Measurements from ENCODE around the gene FAM222B.

FAM222B gene

DNA sequence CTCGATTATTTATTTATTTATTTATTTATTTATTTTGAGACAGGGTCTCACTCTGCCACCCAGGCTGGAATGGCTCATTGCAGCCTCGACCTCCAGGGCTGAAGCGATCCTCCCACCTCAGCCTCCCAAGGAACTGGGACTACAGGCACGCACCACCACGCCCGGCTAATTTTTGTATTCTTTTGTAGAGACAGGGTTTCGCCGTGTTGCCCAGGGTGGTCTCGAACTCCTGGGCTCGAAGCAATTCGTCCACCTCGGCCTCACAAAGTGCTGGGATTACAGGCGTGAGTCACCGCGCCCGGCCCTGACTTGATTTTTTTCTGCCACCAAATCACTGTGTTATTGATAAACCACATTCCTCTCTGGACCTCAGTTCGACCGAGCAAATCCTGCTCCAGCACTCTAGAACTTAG lies 123.6 kb downstream of the FAM222B start:
- Mint-ChIP-seq H3K4me1 (ENCODE audit: low read depth) (peaks cover 34% of the 10 kb centered on the region), H3K4me3 (peak overlapping the region; percentile 97), H3K27ac (peak overlapping the region; percentile 96), H3K36me3 (ENCODE audit: low read depth) (peaks cover 35% of the 10 kb centered on the region), H3K9me3 (no peaks in the 10 kb centered on the region), H3K27me3 (ENCODE audit: low read depth) (peaks cover 35% of the 10 kb centered on the region)

DNA sequence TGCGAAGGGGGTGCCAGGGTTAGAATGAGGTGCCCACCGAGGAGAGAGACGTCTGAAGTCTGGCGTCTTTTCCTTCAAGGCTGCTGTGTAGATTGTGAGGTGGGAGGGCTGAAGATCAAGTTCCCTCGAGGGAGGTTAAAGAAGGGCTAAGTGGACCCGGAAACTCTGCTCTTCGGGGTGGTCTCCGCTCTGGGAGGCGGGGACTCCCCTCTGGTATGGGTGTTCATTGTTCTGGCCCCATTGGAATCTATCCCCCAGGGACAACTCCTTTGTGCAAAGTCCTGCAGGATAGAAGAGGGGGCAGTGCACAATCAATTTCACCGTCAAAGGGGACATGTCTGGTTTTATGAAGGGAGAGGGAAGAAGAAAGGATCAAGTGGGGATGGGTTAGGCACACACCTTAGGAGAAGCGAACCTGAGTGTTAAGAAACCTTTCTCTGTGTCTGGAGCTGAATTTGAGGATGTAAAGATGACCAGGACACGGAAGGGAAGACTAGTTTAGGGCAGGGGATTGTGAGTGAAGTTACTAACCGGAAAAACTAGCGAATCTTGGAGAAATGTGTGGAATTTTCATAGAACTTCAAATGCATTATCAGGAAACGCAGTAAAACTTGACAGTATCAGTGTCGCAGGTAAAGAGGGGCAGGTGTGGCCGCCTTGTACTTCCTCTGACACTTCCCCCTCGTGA lies 124.1 kb downstream of the FAM222B start:
- peak overlapping the region; percentile 84 for H3K27ac Mint-ChIP-seq
- peak overlapping the region; percentile 72 for H3K4me3 Mint-ChIP-seq
- peaks cover 35% of the 10 kb centered on the region for H3K27me3 Mint-ChIP-seq (ENCODE audit: low read depth)
- no peaks in the 10 kb centered on the region for H3K9me3 Mint-ChIP-seq
- peaks cover 31% of the 10 kb centered on the region for H3K4me1 Mint-ChIP-seq (ENCODE audit: low read depth)
- peaks cover 29% of the 10 kb centered on the region for H3K36me3 Mint-ChIP-seq (ENCODE audit: low read depth)

DNA sequence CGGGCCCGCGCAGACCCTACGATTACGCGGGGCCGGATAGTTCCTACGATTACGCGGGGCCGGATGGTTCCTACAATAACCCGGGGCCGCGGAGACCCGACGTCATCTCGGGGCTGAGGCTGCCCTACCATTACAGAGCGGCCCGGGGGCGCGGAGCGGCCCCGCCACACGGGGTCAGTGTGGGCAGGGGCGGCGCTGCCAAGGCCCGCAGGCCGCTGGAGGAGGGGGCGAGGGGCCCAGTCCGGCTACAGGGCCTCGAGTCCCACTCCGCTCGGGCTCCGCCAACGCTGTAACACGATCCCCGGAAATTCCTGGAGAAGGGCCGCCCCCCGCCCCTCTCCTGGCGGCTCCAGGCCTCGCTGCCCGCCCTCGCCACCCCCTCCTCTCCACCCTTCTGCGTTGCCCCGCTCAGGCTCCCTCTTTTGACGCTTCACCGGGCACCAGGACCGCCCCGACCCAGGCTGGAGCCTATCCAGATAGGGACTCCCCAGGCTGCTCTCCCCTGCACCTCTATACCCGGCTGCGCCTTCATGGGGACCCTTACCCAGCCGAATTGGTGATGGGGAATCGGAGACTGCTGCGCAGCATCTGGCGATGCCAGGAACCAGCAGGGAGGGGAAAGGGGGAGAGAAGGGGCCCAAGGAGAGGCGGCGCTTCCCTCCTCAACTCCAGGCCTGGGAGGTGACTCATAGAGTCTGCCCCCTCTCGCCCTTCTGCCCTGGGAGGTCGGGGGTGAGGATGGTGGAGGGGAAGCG lies 124.8 kb downstream of the FAM222B start, which contains the start of gene RAB34:
RAB34 (minus strand) TSS at position 291 of the 755 bp plus-strand sequence. CDS start 602 bp downstream, outside the sequence.
- no peaks in the 10 kb centered on the region for H3K9me3 Mint-ChIP-seq
- peak within 1 kb of the TSS; percentile 72 for H3K4me3 Mint-ChIP-seq
- H3K36me3 Mint-ChIP-seq (ENCODE audit: low read depth), result peaks cover 27% of the 10 kb centered on the region
- H3K27me3 Mint-ChIP-seq (ENCODE audit: low read depth), result peaks cover 35% of the 10 kb centered on the region
- H3K4me1 Mint-ChIP-seq (ENCODE audit: low read depth), result peaks cover 31% of the 10 kb centered on the region
- peak within 1 kb of the TSS; percentile 84 for H3K27ac Mint-ChIP-seq

DNA sequence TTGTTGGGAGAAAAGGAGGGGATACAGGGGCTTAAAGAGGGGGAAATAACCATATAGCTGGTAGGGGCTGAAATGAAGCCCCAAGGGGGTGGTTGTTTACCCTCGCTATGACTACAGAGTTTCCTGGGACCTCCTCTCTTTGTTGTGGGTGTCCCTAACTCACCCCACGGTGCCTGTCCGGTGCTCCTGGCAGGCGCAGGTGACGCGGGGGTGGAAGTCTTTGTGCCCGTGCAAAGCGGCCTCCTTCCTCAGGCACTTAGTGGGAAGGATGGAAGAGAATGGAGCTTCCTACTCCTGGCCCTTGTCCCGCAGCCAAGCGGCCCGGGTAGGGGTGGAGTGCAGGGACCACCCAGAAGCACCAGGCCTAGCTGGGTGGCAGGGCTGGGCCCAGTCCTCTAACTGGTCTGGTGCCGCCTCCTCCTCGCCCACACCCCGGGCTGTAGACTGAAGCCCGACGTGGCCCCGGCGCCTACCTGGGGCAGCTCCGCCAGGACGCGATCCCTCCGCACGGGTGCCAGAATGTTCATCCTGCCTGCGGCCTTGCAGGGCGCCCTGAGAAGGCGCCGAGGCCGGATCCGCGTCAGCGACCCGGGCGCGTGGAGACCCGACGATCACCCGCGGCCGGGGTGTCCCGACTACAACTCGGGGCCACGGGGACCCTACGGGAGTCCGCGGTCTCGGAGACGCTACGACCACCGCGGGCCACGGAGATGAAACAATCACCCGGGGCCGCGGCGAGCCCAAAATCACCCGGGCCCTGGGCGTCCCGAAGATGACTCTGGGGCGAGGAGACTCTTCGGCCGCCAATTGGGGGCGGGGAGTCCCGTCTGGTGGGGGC lies 125.6 kb downstream of the FAM222B start:
- Mint-ChIP-seq H3K27ac (no peak overlapping the region), H3K36me3 (ENCODE audit: low read depth) (peaks cover 20% of the 10 kb centered on the region), H3K4me1 (ENCODE audit: low read depth) (peaks cover 31% of the 10 kb centered on the region), H3K4me3 (peak overlapping the region; percentile 46), H3K9me3 (no peaks in the 10 kb centered on the region), H3K27me3 (ENCODE audit: low read depth) (peaks cover 35% of the 10 kb centered on the region)

DNA sequence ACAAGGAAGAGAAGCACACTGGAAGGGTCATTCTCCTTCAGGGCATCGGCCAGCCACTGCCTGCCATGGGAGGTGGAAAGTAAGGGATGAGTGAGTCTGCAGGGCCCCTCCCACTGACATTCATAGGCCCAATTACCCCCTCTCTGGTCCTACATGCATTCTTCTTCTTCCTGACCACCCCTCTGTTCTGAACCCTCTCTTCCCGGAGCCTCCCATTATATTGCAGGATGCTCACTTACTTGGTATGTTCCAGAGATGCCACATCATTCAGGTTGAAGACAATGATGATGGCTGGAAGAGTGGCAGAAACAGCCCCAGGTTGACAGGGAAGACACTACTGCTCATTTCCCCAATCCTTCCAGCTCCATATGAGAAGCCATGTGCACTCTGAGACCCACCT lies 127.4 kb downstream of the FAM222B start:
- H3K36me3 Mint-ChIP-seq (ENCODE audit: low read depth), result peaks cover 6% of the 10 kb centered on the region
- peaks cover 29% of the 10 kb centered on the region for H3K4me1 Mint-ChIP-seq (ENCODE audit: low read depth)
- no peak overlapping the region for H3K4me3 Mint-ChIP-seq
- H3K27ac Mint-ChIP-seq, result no peak overlapping the region
- no peaks in the 10 kb centered on the region for H3K9me3 Mint-ChIP-seq
- peaks cover 35% of the 10 kb centered on the region for H3K27me3 Mint-ChIP-seq (ENCODE audit: low read depth)

DNA sequence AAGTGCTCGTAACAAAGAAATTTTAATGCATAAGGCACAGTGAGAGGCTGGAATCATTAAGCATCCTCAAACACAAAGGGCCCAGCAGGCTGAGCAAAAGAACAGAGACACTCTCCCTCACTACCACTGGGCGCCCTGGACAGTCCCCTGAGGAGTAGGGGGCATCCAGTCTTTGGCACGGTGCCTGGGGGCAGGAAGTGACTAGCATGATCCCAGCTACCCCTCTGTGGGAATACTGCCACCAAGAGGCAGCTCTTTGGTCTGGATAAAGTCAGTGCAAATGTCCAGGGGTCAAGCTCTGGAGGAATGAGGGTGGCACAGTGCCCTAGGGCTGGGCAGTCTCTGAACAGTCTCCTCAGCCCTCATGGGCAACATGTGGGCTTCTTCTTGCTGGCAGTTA lies 128.3 kb downstream of the FAM222B start:
- Mint-ChIP-seq H3K36me3 (ENCODE audit: low read depth) (no peaks in the 10 kb centered on the region), H3K4me1 (ENCODE audit: low read depth) (peaks cover 26% of the 10 kb centered on the region), H3K9me3 (no peaks in the 10 kb centered on the region), H3K4me3 (no peak overlapping the region), H3K27ac (no peak overlapping the region), H3K27me3 (ENCODE audit: low read depth) (peaks cover 33% of the 10 kb centered on the region)

DNA sequence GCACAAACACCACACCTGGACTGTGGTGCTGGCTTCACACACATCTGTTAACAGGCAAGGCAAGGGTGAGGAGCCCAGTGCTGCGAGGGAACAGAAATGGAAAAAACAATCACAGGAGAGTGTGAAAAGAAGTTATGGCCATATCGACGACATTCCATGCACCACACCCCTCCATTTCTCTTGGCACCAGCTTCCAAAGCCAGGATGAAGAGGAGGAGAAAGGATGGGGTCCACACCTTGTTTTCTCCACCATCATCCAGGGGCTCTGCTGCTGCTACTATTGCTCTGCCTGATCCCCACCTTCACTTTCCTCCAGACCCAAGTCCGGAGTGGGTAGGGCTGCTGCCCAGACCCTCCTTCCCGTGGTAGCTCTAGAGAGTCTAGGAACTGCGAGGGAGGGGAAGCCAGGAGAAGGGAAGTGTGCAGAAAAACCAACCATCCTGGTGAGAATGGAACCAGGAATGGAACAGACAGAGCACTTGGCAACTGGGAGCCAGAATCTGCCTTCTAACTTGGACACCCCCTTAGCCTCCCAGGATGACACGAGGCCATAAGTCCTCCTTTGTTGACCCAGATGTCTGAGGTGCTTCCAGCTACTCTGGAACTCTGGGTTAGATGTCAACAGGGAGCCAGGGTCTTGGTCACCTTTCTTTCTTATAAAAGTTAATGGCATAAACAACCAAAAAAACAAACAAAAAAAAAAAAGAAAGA lies 129.7 kb downstream of the FAM222B start:
- Mint-ChIP-seq H3K27ac (peak overlapping the region; percentile 96), H3K4me1 (ENCODE audit: low read depth) (peaks cover 16% of the 10 kb centered on the region), H3K9me3 (no peaks in the 10 kb centered on the region), H3K4me3 (peak overlapping the region; percentile 88), H3K27me3 (ENCODE audit: low read depth) (peaks cover 23% of the 10 kb centered on the region), H3K36me3 (ENCODE audit: low read depth) (peaks cover 2% of the 10 kb centered on the region)

DNA sequence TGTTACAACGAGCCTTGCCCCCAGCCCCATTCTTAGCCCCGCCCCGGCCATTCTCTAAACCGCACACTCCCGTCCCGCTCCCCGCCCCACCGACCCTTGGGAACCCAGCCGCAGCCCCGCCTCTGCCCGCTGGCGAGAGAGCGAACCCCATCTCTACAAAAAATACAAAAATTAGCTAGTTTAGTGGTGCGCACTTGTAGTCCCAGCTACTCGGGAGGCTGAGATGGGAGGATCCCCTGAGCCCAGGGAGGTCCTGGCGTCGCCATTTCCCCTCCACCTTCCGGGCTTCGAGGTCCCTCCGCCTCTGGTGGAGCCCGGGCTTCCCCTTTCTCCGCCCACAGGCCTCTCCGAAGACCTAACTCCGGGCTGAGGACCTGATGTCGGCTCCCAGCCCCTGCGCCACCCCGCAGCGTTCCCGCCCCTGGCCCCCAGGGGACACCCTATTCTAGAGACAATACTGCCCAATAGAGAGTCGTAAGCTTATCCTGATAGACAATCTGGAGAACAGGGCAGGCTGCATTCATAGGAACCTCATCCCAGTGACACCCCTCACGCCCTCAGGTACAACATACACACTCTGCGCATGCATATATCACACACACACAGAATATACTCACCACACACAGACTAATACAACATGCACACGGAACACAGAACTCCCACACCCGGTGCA lies 130.4 kb downstream of the FAM222B start:
- Mint-ChIP-seq H3K9me3 (no peaks in the 10 kb centered on the region), H3K4me3 (peak overlapping the region; percentile 88), H3K4me1 (ENCODE audit: low read depth) (peaks cover 20% of the 10 kb centered on the region), H3K27ac (peak overlapping the region; percentile 96), H3K27me3 (ENCODE audit: low read depth) (peaks cover 23% of the 10 kb centered on the region), H3K36me3 (ENCODE audit: low read depth) (peaks cover 5% of the 10 kb centered on the region)

DNA sequence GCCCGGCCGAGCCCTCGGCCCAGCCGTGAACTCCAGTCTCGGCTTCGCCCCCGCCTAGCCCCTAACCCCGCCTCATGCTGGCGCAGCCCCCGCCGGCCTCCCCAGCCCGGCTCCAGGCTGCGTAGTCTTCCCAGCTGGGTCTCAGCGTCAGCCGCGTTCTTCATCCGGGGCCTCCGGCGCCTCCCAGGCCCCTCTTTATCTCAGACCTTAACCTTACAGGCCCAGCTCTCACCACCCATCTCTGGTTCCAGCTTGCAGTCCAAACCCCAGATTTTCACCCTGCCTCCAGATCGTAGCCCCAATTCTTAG lies 130.9 kb downstream of the FAM222B start, which contains the start of gene PROCA1:
PROCA1 (minus strand) TSS at position 166 of the 309 bp plus-strand sequence. CDS start 228 bp downstream, outside the sequence.
- Mint-ChIP-seq H3K27me3 (ENCODE audit: low read depth) (peaks cover 22% of the 10 kb centered on the region), H3K27ac (peak within 1 kb of the TSS; percentile 96), H3K4me3 (peak within 1 kb of the TSS; percentile 88), H3K36me3 (ENCODE audit: low read depth) (peaks cover 6% of the 10 kb centered on the region), H3K4me1 (ENCODE audit: low read depth) (peaks cover 20% of the 10 kb centered on the region), H3K9me3 (no peaks in the 10 kb centered on the region)

DNA sequence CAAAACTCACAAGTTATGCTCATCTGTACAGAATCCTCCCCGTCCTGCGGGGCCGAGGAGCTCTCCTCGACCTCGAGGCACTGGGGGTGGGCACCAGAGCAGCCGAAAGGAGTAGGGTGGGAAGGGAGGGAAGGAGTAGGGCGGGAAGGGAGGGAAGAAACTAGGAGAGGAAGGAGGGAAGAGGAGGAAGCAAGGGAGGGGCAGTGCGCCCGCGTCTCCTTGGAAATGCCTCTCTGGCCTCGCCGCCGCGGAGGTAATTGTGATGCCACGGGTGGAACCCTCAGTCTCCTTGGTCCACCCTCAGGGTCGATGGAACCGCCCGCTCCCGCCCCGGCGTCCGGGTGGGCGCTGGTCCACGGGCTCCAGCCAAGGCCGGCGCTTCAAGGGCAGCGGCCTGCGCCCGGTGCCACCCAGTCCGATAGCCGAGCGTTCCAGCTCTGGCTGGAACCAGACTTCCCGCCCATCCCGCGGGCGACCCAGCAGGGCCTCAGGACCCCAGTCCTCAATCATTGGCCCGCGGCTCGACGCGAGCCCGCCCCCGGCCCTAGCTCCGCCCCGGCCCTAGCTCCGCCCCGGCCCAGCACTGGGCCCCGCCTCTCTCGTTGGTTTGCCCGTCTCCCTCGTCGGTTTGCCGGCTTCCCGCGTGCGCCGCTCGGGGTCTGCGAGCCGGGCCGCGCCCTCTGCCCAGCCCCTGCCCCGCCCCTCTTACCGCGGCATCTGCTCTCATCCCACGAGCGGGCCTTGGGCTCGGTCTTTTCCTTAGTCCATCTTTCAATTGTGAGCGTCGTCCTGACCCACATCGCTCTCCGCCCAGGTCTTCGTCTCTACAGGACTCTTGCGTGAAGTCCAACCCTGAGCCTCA lies 131.5 kb downstream of the FAM222B start:
- Mint-ChIP-seq H3K4me1 (ENCODE audit: low read depth) (peaks cover 22% of the 10 kb centered on the region), H3K4me3 (peak overlapping the region; percentile 88), H3K27me3 (ENCODE audit: low read depth) (peaks cover 18% of the 10 kb centered on the region), H3K27ac (peak overlapping the region; percentile 96), H3K36me3 (ENCODE audit: low read depth) (peaks cover 6% of the 10 kb centered on the region), H3K9me3 (no peaks in the 10 kb centered on the region)

DNA sequence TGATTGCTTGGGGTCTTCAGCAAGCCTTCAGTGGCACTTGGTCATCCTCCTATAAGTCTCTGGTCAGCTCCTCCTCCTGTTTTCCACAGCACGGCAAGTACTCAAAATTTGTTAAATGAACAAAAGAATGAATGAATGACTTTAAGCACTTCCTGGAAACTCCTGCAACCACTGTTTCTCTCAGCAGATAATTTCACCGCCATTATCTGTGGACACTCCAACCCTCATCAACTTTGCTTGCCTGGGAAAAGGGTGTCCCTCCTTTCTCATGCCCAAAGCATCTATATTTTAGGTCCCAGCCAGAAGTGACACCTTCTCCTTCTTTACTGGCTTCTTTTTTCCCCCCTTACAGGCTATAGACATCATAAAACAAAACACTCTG lies 135.3 kb downstream of the FAM222B start:
- H3K27ac Mint-ChIP-seq, result peak overlapping the region; percentile 44
- peaks cover 18% of the 10 kb centered on the region for H3K4me1 Mint-ChIP-seq (ENCODE audit: low read depth)
- peaks cover 17% of the 10 kb centered on the region for H3K36me3 Mint-ChIP-seq (ENCODE audit: low read depth)
- H3K27me3 Mint-ChIP-seq (ENCODE audit: low read depth), result no peaks in the 10 kb centered on the region
- H3K9me3 Mint-ChIP-seq, result no peaks in the 10 kb centered on the region
- H3K4me3 Mint-ChIP-seq, result no peak overlapping the region

DNA sequence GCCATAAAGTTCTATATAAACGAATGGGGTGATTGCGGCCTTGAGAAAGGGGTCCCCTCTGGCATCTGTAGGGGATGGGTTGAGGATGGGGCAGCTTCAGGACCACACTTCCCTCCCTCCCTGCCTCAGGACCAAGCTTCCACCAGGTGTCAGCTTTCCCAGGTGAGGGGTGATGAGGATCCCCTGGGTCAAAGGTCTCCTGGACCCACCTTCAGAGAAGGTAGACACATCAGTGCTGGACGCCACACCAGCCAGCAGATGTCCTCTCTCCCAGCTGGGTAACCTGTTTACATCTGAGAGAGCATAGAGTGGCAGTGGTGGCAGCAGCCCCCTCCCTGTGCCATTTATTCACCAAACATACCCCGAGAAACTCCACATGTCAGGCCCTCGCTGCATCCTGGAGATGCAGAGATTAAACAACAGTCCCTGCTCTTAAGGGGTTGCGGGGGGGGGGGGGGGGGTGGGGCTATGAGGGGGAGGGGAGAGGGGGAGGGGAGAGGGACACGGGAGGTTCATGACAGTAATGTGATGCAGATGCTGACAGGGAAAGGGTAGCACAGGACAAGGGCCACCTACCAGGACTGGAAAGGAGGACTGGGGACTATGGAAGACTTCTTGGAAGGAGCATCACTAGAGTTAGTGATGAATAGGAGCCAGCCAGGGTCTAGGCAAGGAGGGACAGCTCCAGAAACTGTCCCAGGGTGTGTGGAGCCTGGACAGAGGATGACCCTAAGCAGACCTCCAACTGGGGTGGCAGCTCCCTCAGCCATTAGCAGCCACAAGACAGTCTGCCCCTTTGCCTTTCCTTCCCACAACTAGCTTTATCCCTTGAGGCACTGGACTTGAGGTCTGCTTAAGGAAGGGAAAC lies 135.9 kb downstream of the FAM222B start:
- H3K9me3 Mint-ChIP-seq, result no peaks in the 10 kb centered on the region
- H3K4me1 Mint-ChIP-seq (ENCODE audit: low read depth), result peaks cover 15% of the 10 kb centered on the region
- no peak overlapping the region for H3K27ac Mint-ChIP-seq
- H3K27me3 Mint-ChIP-seq (ENCODE audit: low read depth), result no peaks in the 10 kb centered on the region
- peaks cover 17% of the 10 kb centered on the region for H3K36me3 Mint-ChIP-seq (ENCODE audit: low read depth)
- no peak overlapping the region for H3K4me3 Mint-ChIP-seq

All from T-helper 1 cell treated with Interleukin-12 subunit alpha and Interleukin-12 subunit beta and Interleukin-4 antibody, amounts not matched to agents 30 μg/mL and 1 μg/mL, for 36 hours (primary cell).